DOHH2 (cell line): ENCODE results near the gene DYRK1A.
"Not testable (repeated sequence)": the region's sequence is repeated elsewhere in the genome, so short reads cannot be mapped to it uniquely, and the experiment has no call there.

ENCODE experiments used
- EZH2phosphoT487 ChIP-seq: fragments of 200-600 bp; sonication (generic); IDR thresholded peaks from 2 replicates; pipeline ENCODE4 v1.6.1; 2017; ENCODE audit warnings: borderline replicate concordance, mild to moderate bottlenecking, antibody characterized with exemption, low read length, moderate library complexity, mixed read lengths
- TF ChIP-seq, protein P1 (sequence below): fragments of 200-600 bp; sonication (generic); IDR thresholded peaks from one replicate; pipeline ENCODE4 v1.5.1; 2014; ENCODE audit warnings: antibody characterized with exemption, mild to moderate bottlenecking, low read depth, low read length; ENCODE audit not compliant: poor library complexity, severe bottlenecking

DNA sequence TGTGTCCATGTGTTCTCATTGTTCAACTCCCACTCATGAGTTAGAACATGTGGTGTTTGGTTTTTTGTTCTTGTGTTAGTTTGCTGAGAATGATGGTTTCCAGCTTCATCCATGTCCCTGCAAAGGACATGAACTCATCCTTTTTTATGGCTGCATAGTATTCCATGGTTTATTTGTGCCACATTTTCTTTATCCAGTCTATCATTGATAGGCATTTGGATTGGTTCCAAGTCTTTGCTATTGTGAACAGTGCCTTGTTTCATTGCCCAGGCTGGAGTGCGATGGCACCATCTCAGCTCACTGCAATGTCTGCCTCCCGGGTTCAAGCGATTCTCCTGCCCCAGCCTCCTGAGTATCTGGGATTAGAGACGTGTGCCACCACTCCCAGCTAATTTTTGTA, 183.2 kb downstream of the DYRK1A start:
- TF ChIP-seq, protein P1, sequence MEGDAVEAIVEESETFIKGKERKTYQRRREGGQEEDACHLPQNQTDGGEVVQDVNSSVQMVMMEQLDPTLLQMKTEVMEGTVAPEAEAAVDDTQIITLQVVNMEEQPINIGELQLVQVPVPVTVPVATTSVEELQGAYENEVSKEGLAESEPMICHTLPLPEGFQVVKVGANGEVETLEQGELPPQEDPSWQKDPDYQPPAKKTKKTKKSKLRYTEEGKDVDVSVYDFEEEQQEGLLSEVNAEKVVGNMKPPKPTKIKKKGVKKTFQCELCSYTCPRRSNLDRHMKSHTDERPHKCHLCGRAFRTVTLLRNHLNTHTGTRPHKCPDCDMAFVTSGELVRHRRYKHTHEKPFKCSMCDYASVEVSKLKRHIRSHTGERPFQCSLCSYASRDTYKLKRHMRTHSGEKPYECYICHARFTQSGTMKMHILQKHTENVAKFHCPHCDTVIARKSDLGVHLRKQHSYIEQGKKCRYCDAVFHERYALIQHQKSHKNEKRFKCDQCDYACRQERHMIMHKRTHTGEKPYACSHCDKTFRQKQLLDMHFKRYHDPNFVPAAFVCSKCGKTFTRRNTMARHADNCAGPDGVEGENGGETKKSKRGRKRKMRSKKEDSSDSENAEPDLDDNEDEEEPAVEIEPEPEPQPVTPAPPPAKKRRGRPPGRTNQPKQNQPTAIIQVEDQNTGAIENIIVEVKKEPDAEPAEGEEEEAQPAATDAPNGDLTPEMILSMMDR = not testable (repeated sequence)
- TF ChIP-seq EZH2phosphoT487 = not testable (repeated sequence)
